Measurements from ENCODE around the gene PPP2R5D. TPM values are rescaled to one million over a fixed set of nuclear protein-coding genes. Genes with fewer than 3 reads are reported as not detected.
A peak's percentile ranks its signal among the peaks of the same experiment; 100 is the strongest.

Gene PPP2R5D
- total and polyA plus RNA-seq, 2 donors, result 30.1 to 43.0 TPM

DNA sequence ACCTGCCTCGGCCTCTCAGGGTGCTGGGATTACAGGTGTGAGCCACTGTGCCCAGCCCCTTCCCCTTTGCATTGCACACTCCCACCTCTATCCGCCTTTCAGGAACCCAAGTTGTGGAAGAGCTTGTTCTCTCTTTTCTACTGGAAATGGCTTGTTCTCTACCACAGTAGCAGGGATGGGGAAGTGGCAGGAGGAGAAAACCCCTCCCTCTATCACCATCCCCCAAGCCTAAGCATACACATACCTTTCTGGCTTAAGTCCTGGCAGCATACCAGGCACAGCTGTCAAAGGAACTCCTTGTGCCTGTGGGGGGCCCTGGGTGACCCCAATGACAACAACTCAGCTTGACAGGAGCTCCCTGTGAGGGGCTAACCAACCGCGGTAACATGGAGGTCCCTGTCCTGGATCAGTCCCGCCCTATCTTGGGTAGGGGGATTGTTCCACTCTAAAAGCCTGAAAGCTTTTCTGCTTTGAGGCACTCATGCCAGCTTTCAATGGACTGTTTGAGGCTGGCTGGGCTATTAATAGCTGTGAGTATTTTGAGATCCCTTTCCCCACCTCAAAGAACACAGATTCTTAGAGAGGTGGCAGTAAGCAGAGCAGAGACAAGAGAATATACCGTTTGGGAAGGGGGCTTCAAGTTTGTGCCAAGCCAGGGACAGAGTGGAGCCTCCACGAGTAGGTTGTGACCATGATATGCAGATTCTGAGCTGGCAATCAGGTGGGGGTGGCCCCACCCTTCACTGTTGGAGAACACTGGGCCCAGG, 32.0 kb downstream of the PPP2R5D start:
- no peak for DNase-seq (ENCODE audit: extremely low spot score)
- Histone ChIP-seq H3K27ac (ENCODE audit: low read depth) (no peak overlapping the region), H3K4me3 (ENCODE audit: low read depth, low read length) (no peak overlapping the region), H3K36me3 (ENCODE audit: insufficient read depth) (no peaks in the 10 kb centered on the region), H3K4me1 (ENCODE audit: insufficient read depth) (no peaks in the 10 kb centered on the region)
- WGBS, result 76% methylated on average over 7 of the region's 7 CpGs

DNA sequence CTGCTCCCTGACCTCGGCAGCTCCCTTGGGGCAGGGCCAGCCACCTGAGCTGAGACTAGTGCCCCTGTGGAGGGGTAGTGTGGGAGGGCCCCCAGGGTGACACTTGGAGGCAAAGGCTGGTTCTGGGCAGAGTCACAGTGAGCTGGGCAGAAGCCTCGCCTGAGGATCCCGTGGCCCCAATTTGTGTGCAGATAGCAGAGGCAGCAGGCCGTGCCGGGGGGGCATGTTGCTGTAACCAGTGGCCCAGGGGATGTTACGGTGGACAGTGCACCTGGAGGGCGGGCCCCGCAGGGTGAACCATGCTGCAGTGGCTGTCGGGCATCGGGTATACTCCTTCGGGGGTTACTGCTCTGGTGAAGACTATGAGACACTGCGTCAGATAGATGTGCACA, 32.6 kb downstream of the PPP2R5D start:
- no peak for DNase-seq (ENCODE audit: extremely low spot score)
- 89% methylated on average over 12 of the region's 12 CpGs for WGBS
- Histone ChIP-seq H3K4me1 (ENCODE audit: insufficient read depth) (no peaks in the 10 kb centered on the region), H3K36me3 (ENCODE audit: insufficient read depth) (no peaks in the 10 kb centered on the region), H3K4me3 (ENCODE audit: low read depth, low read length) (no peak overlapping the region), H3K27ac (ENCODE audit: low read depth) (no peak overlapping the region)

- Histone ChIP-seq H3K36me3 (ENCODE audit: insufficient read depth) (no peaks in the 10 kb centered on the region), H3K4me3 (ENCODE audit: low read depth, low read length) (no peak overlapping the region), H3K27ac (ENCODE audit: low read depth) (no peak overlapping the region), H3K4me1 (ENCODE audit: insufficient read depth) (no peaks in the 10 kb centered on the region)
- no peak for DNase-seq (ENCODE audit: extremely low spot score)
- 90% methylated on average over 2 of the region's 2 CpGs for WGBS
Measured at GRCh38 chr6:43019152-43019551, 34.8 kb downstream of the PPP2R5D start.

GRCh38 chr6:43020052-43020705, 35.8 kb downstream of the PPP2R5D start:
- no peaks in the 10 kb centered on the region for H3K36me3 ChIP-seq (ENCODE audit: insufficient read depth)
- no peak for DNase-seq (ENCODE audit: extremely low spot score)
- 92% methylated on average over 3 of the region's 3 CpGs for WGBS
- no peak overlapping the region for H3K27ac ChIP-seq (ENCODE audit: low read depth)
- H3K4me3 ChIP-seq (ENCODE audit: low read depth, low read length), result no peak overlapping the region
- H3K4me1 ChIP-seq (ENCODE audit: insufficient read depth), result no peaks in the 10 kb centered on the region

DNA sequence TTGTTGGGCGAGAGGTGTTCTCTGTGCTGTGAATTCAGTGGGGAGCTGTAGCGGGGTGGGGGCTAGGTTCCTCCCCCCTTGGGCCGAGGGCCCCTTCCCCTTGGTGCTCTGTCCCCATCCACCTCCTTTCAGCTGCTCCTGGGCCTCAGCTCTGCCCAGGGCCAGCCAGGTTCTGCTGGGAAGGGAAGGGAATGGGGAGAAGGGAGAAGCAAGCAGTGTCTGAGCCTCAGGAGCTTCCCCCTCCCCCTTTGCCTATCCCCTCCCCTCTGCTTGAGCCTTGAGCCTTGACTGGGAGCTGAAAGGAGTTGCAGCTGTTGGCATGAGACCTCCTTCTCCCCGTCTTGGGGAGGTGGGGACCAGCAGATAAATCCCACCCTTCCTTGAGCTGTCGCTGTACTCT, 36.5 kb downstream of the PPP2R5D start:
- Histone ChIP-seq H3K27ac (ENCODE audit: low read depth) (peak overlapping the region; percentile 88), H3K4me1 (ENCODE audit: insufficient read depth) (no peaks in the 10 kb centered on the region), H3K4me3 (ENCODE audit: low read depth, low read length) (peak overlapping the region; percentile 97), H3K36me3 (ENCODE audit: insufficient read depth) (no peaks in the 10 kb centered on the region)
- no peak for DNase-seq (ENCODE audit: extremely low spot score)
- WGBS, result 46% methylated on average over 5 of the region's 5 CpGs

- WGBS, result under 1% methylated on average over 56 of the region's 56 CpGs
- H3K36me3 ChIP-seq (ENCODE audit: insufficient read depth), result no peaks in the 10 kb centered on the region
- H3K27ac ChIP-seq (ENCODE audit: low read depth), result peak within 1 kb of the TSS; percentile 88
- no peak for DNase-seq (ENCODE audit: extremely low spot score)
- no peaks in the 10 kb centered on the region for H3K4me1 ChIP-seq (ENCODE audit: insufficient read depth)
- peak within 1 kb of the TSS; percentile 97 for H3K4me3 ChIP-seq (ENCODE audit: low read depth, low read length)
Measured at GRCh38 chr6:43021270-43022047, 37.1 kb downstream of the PPP2R5D start, which contains the start of gene RRP36. RRP36 (plus strand) TSS chr6:43021623; CDS start chr6:43021655, 32 bp downstream.

- DNase-seq (ENCODE audit: extremely low spot score), result no peak
- H3K36me3 ChIP-seq (ENCODE audit: insufficient read depth), result peaks cover 12% of the 10 kb centered on the region
- no peak overlapping the region for H3K4me3 ChIP-seq (ENCODE audit: low read depth, low read length)
- no peaks in the 10 kb centered on the region for H3K4me1 ChIP-seq (ENCODE audit: insufficient read depth)
- H3K27ac ChIP-seq (ENCODE audit: low read depth), result no peak overlapping the region
- 72% methylated on average over 2 of the region's 2 CpGs for WGBS
Measured at GRCh38 chr6:43024436-43024835, 40.1 kb downstream of the PPP2R5D start.

GRCh38 chr6:43026365-43026764, 42.0 kb downstream of the PPP2R5D start:
- peaks cover 12% of the 10 kb centered on the region for H3K36me3 ChIP-seq (ENCODE audit: insufficient read depth)
- no peak overlapping the region for H3K4me3 ChIP-seq (ENCODE audit: low read depth, low read length)
- WGBS, result 92% methylated on average over 5 of the region's 5 CpGs

GRCh38 chr6:43029120-43029519, 44.8 kb downstream of the PPP2R5D start:
- WGBS, result 89% methylated on average over 9 of the region's 9 CpGs
- DNase-seq (ENCODE audit: extremely low spot score), result no peak
- no peak overlapping the region for H3K27ac ChIP-seq (ENCODE audit: low read depth)
- no peak overlapping the region for H3K4me3 ChIP-seq (ENCODE audit: low read depth, low read length)
- peaks cover 12% of the 10 kb centered on the region for H3K36me3 ChIP-seq (ENCODE audit: insufficient read depth)
- no peaks in the 10 kb centered on the region for H3K4me1 ChIP-seq (ENCODE audit: insufficient read depth)

More at GRCh38 chr6:43026365-43026764, 42.0 kb downstream of the PPP2R5D start:
- no peak for DNase-seq (ENCODE audit: extremely low spot score)
- Histone ChIP-seq H3K4me1 (ENCODE audit: insufficient read depth) (no peaks in the 10 kb centered on the region), H3K27ac (ENCODE audit: low read depth) (no peak overlapping the region)

DNA sequence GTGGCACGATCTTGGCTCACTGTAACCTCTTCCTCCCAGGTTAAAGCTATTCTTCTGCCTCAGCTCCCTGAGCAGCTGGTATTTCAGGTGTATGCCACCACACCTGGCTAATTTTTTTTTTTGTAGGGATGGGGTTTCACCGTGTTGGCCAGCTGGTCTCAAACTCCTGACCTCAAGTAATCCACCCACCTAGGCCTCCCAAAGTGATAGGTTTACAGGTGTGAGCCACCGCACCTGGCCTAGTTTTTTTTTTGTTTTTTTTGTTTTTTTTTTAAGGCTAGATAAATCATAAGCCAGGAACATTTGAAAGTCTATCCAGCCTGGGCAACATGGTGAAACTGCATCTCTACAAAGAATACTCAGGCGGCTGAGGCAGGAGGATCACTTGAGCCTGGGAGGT, 48.0 kb downstream of the PPP2R5D start:
- Histone ChIP-seq H3K27ac (ENCODE audit: low read depth) (no peak overlapping the region), H3K4me3 (ENCODE audit: low read depth, low read length) (no peak overlapping the region), H3K4me1 (ENCODE audit: insufficient read depth) (no peaks in the 10 kb centered on the region), H3K36me3 (ENCODE audit: insufficient read depth) (peaks cover 9% of the 10 kb centered on the region)
- no peak for DNase-seq (ENCODE audit: extremely low spot score)
- 94% methylated on average over 4 of the region's 4 CpGs for WGBS

- WGBS, result 90% methylated on average over 2 of the region's 2 CpGs
- Histone ChIP-seq H3K36me3 (ENCODE audit: insufficient read depth) (peaks cover 3% of the 10 kb centered on the region), H3K27ac (ENCODE audit: low read depth) (no peak overlapping the region), H3K4me1 (ENCODE audit: insufficient read depth) (no peaks in the 10 kb centered on the region), H3K4me3 (ENCODE audit: low read depth, low read length) (no peak overlapping the region)
- DNase-seq (ENCODE audit: extremely low spot score), result no peak
Measured at GRCh38 chr6:43033496-43034189, 49.3 kb downstream of the PPP2R5D start.

GRCh38 chr6:43034190-43034525, 49.8 kb downstream of the PPP2R5D start:
- no peak for DNase-seq (ENCODE audit: extremely low spot score)
- Histone ChIP-seq H3K27ac (ENCODE audit: low read depth) (no peak overlapping the region), H3K4me3 (ENCODE audit: low read depth, low read length) (no peak overlapping the region), H3K4me1 (ENCODE audit: insufficient read depth) (no peaks in the 10 kb centered on the region), H3K36me3 (ENCODE audit: insufficient read depth) (peaks cover 2% of the 10 kb centered on the region)
- 84% methylated on average over 2 of the region's 2 CpGs for WGBS

GRCh38 chr6:43035495-43036194, 51.3 kb downstream of the PPP2R5D start:
- no peaks in the 10 kb centered on the region for H3K4me1 ChIP-seq (ENCODE audit: insufficient read depth)
- no peaks in the 10 kb centered on the region for H3K36me3 ChIP-seq (ENCODE audit: insufficient read depth)
- H3K4me3 ChIP-seq (ENCODE audit: low read depth, low read length), result no peak overlapping the region
- 66% methylated on average over 4 of the region's 4 CpGs for WGBS
- no peak overlapping the region for H3K27ac ChIP-seq (ENCODE audit: low read depth)
- no peak for DNase-seq (ENCODE audit: extremely low spot score)

Measured in urinary bladder (tissue), 4 donors.